GM20431 (cell line): ENCODE results near the gene SLC40A1.

Experiments
- in situ Hi-C: fragments of 300-500 bp; cut with MseI, MboI; formaldehyde crosslinking; loops from one replicate; pipeline ENCODE4 v1.15.0; 2020; ENCODE audit warnings: low sequenced_read_pairs; ENCODE audit not compliant: unreplicated experiment

SLC40A1 gene

DNA sequence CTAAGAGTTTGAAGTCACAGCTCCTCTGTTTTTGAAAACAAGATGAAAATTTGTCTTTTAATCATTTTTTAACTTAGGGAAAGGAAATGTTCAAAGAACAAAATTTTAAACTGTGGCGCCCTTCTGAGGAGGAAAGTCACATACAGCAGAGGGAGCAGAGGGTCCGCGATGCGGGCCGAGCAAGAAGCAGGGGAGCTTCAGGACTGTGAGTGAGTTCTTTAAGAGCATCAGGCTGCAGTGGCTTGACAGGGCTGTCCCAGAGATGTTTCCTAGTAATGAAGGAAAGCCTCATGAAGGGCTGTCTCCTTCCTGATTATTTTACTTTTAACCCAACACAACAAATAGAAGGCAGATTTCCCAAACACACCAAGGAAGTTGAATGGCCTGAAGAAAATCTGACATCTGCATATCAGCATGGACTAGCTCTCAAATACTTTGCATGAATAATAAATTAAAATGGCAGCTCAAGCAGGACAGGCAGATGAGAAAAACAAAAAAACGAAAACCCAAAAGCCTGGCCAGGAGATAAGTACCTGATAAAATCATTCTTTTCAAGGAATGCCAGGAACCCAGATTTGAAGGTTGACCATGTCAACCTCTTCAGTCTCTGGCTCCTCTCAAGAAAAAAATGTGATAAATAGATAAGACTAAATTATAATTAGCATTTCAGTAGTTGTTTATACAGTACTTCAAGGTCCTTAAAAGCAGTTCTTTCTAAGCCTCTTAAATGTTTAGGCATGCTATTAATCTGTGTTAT is 60.8 kb downstream of the SLC40A1 start:
- in situ Hi-C loops: no loop called here

DNA sequence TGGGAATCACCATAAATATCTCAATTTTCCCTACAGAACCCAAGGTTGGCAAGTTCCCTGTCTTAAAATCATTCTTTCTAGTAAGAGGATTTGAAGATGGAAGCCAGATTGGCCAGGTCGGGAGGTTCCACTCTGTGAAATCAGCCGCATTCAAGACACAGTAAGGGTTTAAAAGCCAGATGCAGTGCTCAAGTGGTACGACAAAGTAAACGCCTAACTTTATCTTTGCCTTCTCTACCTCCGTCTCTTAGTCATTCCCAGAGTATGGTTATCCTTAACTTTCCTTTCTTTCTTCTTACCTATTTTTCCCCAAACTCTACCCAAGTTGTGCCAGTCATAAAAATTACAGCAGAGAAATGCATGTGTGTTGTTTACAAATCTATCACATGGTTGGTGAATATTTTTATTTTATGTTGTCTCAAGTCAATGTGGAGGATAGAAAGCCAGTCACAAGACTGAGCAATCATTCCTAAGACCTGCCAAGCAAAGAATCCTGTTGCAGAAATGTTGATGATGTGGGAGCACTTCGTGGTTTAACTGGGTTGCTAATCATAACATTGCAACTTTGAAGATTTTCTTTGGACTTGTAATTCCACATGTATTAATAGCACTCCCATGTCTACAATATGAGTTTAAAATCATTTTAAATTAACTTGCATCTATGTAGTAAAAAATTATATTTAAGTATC is 62.6 kb downstream of the SLC40A1 start:
- in situ Hi-C loops: no loop called here

DNA sequence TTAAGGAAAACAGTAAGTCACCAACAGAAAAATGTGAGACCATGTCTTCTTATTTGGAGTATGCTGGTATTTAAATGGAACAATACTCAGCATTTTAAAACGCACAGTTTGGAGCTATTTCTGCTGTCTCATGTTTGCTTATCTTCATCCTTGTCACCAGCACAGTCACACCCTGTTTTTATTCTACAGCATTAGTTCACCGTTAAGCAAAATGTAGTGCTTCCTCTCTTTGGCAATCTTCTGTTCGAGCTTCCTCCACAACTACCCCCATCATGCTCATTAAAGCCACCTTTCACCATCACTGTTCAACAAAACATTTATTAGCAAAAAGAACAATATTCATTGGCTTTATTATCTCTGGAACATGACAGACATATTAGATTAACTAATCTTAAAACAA is 64.0 kb downstream of the SLC40A1 start:
- in situ Hi-C loops: no loop called here

DNA sequence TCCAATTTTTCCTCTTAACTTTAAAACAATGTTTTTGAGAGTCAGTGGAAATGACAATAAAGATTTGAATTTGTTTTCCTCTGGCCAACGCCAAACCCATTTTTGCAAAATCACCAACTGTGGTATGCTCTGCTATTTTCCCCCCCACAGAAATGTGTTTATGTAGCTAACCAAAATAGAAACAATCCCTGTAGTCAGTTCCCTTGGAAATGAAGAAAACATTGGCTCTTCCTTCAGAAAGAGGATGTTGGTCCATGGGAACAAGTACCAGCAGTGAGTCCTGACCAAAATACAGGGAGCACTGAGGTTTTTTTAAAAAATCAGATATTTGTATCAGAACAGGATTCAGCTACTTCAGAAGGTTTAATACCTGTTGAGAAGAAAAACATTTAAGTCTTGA is 65.3 kb downstream of the SLC40A1 start:
- in situ Hi-C loops: no loop called here

DNA sequence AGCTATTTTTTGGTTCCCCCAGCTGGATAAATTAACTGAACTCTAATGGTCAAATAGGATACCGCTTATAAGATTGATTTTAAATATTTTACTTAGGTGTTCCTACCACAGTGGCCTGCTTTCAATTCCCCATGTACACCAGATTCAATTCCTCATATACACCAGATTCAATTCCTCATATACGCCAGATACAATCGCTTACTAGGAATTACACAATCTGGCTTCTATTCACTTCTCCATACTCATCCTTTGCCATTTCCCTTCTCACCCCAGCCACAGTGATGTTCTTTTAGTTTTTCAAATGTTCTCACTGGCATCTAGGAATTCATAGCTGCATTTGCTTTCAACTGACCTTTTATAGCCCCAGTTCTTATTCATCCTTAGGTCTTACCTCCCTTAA is 66.5 kb downstream of the SLC40A1 start:
- in situ Hi-C loops: no loop called here

DNA sequence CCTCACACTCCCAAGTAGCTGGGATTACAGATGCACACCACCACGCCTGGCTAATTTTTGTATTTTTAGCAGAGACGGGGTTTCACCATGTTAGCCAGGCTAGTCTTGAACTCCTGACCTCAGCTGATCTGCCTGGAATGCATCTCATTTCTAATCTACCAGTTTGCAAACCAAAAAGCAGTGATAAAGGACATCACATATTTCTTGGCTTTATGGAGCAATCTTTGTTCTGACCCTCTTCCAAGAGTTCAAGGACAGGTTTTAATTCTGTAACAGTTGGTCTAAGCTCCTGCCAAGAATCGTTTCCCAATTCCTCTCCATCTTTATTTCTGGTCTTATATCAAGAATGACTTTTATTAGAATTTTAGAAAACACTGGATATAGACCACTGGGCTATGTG is 67.7 kb downstream of the SLC40A1 start:
- in situ Hi-C loops: no loop called here

DNA sequence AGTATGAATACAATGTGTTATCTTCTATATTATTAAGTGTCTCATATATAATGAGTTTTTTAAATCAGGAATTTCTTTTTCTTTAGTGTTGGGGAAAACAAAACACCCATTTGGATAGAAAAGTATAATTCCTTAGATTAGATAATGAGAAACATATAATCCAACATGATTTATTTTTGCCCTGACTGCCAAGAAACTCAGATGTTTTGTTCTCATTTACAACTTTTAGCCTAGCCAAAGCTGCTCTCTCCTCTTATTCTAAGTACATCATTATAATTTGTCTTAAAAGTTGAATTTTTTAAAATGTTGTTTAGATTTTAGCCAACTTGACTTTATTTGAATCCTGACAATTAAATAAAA is 68.6 kb downstream of the SLC40A1 start:
- in situ Hi-C loops: no loop called here

DNA sequence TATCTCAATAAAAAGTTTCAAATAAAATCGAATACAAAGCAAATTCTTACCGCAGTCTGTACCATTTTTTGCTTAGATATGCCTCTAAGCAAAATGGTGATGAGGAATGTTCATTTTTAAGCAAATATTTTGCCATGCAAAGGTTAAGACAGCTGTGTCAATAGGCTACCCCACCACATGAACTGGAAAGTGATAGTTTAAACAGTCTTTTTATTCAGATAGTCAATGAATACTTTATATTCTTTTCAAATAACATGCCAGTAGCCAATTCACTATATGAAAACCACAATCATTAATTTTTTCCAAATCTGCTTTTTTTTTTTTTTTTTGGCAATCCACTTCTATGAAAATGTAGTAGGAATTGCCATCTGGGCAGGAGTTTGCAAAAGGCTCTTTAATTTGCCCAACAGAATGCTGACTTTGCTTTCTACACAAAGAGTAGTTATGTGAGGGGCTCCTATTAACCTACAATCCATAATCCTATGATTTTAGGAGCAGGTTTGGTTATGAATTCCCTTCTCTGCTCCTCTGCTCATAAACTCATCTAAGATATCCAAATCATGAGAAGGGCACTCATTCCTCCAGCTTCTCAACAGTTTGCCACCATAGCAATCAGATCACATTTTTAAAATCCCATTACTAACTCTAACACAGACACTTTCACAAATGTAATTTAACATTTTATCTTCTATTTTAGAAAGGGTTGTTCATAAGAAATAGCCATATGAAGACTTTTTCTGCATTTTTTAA is 69.2 kb downstream of the SLC40A1 start:
- in situ Hi-C loops: no loop called here
